Fibroblast of mammary gland (primary cell): ENCODE measurements around the gene RPH3AL.
"Not testable (repeated sequence)": the region's sequence is repeated elsewhere in the genome, so short reads cannot be mapped to it uniquely, and the experiment has no call there.

ENCODE experiments used
- DNase-seq: peaks from one replicate; pipeline ENCODE4 v3.0.0-alpha.2; 2010; ENCODE audit warnings: low read depth
- H3K4me3 ChIP-seq: 2 replicates; pipeline ENCODE4 v1.5.1; 2011; ENCODE audit warnings: low read depth, mild to moderate bottlenecking, low read length, moderate library complexity; ENCODE audit not compliant: control insufficient read depth
- TF ChIP-seq, protein P1 (sequence below): conservative IDR thresholded peaks from 2 replicates; pipeline ENCODE4 v1.5.1; 2011; ENCODE audit warnings: low read depth, low read length, inconsistent platforms; ENCODE audit not compliant: control insufficient read depth, insufficient read depth

Gene RPH3AL

DNA sequence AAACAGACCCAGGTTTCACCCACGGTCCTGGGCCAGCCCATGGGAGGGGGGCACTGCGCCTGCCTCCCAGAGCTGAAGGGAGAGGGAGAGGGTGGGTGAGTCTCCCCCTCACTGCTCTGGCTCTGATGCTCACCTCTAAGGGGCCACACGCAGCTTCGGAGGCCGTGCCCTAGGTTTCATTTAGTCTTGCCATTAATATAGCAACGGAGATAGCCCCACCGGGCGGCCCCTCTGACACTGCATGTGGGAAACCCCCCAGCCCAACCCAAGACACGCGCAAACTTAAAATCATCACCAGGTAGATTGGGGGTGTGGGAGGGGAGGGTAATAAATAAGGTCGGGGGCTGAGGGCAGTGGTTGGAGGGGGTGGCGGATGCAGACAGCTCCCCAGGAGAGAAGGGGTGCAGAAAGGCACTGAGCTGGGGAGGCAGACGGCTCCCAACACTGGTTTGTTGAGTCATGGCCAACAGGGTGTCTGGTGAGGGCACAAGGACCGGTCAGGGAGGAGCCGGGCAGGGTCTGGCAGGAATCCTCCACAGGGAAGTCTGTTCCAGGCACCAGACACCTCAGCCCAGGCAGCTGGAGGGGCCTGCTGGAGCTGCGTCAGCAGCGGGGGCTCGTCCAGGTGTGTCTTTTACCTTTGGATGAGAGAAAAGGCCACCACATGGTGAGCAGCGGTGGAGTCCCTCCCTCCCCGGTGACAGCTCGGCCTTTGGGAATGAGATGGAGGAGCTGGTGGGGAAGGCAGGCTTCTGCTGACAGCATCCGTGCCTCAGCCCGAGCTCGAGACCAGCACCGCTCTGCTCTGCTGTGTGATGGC, 139.1 kb downstream of the RPH3AL start:
- no peak for DNase-seq
- TF ChIP-seq, protein P1, sequence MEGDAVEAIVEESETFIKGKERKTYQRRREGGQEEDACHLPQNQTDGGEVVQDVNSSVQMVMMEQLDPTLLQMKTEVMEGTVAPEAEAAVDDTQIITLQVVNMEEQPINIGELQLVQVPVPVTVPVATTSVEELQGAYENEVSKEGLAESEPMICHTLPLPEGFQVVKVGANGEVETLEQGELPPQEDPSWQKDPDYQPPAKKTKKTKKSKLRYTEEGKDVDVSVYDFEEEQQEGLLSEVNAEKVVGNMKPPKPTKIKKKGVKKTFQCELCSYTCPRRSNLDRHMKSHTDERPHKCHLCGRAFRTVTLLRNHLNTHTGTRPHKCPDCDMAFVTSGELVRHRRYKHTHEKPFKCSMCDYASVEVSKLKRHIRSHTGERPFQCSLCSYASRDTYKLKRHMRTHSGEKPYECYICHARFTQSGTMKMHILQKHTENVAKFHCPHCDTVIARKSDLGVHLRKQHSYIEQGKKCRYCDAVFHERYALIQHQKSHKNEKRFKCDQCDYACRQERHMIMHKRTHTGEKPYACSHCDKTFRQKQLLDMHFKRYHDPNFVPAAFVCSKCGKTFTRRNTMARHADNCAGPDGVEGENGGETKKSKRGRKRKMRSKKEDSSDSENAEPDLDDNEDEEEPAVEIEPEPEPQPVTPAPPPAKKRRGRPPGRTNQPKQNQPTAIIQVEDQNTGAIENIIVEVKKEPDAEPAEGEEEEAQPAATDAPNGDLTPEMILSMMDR: no peak
- no peak overlapping the region for H3K4me3 ChIP-seq

DNA sequence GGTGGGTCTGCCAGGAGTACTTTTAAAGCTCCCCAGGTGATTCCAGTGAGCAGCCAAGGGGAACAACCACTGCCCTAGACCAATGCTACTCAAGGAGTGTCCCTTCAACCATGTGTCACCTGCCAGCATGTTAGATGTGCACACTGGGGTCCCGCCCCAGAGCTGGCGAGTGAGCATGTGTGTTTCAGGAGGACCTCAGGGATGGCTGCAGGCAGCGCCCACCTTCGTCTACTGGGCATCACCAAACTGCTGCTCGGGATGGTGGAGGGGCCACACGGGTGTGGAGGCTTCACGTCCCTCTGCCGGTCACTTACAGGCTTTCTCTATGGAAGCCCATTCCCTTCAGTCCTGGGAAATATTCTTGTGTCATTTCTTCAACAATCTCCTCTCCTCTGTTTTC, 142.2 kb downstream of the RPH3AL start:
- TF ChIP-seq, protein P1: no peak
- no peak overlapping the region for H3K4me3 ChIP-seq

DNA sequence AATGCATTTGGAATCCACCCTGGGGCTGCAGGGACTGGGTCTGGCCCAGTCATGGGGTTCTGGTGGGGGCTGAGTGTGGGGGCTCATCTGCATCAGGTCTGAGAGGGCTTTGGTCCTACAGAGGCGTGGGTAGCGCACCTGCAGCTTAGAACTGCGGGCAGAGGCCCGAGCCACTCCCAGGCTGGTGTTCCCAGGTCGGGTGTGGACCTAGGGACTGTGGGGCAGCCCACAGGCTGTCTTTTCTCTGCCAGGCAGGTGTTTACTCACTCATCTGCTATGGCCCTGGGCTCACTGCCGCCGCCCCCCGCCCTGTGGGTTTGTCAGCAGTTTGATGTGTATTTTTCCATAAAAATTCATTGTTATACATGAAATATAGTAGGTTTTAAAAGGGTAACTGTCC, 144.2 kb downstream of the RPH3AL start:
- H3K4me3 ChIP-seq: no peak overlapping the region
- DNase-seq: no peak
- TF ChIP-seq, protein P1: no peak

More for the DNA sequence above, 142.2 kb downstream of the RPH3AL start:
- no peak for DNase-seq

DNA sequence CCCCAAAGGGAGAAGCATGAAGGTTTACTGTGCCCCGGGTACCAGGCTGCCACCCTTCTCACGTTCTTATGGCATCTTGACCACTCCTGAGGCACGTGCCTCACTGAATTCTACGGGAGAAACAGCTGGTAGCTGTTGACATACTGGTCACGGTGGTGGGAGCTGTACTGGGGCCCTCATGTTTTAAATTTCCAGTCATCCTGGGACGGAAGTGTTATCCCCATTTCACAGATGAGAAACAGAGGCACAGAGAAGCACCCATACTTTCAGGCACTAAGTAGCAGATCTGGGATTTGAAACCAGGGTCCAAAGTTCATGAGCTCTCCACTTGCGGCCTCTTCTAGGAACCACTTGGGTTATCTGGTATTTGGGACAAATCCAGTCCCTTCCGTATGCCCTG, 144.8 kb downstream of the RPH3AL start:
- DNase-seq: no peak
- TF ChIP-seq, protein P1: no peak
- H3K4me3 ChIP-seq: no peak overlapping the region

DNA sequence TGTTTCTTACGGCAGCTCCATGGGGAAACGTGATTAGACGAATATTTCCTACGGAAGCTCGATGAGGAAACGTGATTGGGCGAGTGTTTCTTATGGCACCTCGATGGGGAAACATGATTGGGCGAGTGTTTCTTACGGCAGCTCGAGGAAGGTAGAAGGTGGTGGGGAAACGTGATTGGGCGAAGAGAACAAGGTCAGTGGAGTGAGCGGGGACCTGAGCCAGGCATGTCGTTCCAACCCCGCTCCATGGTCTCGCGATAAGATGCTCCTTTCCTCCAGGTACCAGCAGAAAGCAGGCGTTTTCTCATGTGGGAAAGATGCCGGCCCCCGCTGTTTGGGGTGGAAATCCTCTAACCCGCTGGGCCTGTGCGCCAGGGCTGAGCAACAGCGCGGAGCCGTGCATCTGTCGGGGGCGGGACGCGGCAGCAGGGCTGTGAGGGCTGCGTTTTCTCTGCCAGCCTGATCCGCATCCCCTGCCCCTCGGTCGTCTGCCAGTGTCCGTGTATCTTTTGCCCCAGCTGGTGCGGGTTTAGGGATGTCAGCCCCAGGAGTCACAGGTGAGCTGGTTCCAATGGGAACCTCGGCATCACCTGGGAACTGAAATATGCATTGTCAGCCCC, 145.6 kb downstream of the RPH3AL start:
- no peak for DNase-seq
- TF ChIP-seq, protein P1: no peak
- no peak overlapping the region for H3K4me3 ChIP-seq

DNA sequence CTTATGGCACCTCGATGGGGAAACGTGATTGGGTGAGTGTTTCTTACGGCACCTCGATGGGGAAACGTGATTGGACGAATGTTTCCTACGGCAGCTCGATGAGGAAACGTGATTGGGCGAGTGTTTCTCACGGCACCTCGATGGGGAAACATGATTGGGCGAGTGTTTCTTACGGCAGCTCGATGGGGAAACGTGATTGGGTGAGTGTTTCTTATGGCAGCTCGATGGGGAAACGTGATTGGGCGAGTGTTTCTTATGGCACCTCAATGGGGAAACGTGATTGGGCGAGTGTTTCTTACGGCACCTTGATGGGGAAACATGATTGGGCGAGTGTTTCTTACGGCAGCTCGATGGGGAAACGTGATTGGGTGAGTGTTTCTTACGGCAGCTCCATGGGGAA, 146.1 kb downstream of the RPH3AL start:
- H3K4me3 ChIP-seq, DNase-seq: not testable (repeated sequence)

DNA sequence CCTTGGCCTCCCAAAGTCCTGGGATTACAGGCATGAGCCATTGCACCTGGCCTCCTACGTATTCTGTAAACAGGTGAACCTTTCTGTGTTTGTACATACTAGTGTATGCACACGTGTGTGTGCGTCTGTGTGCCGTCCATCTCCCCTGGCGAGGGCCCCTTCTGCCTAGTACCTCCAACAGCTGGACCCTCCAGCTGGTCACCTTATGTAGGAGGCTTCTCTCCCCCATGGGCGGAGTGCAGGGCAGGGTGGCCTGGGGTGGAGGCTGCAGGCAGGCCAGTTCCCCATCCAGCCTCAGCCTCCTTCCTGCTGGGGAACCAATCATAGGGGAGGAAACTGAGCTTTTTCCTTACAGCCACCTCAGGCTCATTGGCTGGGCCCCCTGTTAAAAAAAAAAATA, 146.8 kb downstream of the RPH3AL start:
- TF ChIP-seq, protein P1: no peak
- DNase-seq: no peak
- H3K4me3 ChIP-seq: no peak overlapping the region
